ENCODE data around the gene BRPF3.
"Not testable (repeated sequence)": the region's sequence is repeated elsewhere in the genome, so short reads cannot be mapped to it uniquely, and the experiment has no call there.

The BRPF3 gene

DNA sequence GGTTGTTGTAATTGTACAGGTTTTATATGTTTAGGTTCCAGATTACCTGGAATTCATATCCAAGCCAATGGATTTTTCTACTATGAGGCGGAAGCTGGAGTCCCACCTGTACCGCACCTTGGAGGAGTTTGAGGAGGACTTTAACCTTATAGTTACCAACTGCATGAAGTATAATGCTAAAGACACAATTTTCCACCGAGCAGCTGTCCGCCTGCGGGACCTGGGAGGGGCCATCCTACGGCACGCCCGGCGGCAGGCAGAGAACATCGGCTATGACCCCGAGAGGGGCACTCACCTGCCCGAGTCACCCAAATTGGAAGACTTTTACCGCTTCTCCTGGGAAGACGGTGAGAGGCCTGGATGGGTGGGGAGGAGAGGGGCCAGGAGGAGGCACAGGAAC lies 13.6 kb downstream of the BRPF3 start:
- no peak for DNase-seq
- TF ChIP-seq POLR2A (IDR thresholded peaks at IDR 0.05; ENCODE audit: low read length) (no peak), GATA1 (IDR thresholded peaks at IDR 0.05; ENCODE audit: low read depth, low read length) (no peak)

- TF ChIP-seq GATA1 (IDR thresholded peaks at IDR 0.05; ENCODE audit: low read depth, low read length) (no peak), POLR2A (IDR thresholded peaks at IDR 0.05; ENCODE audit: low read length) (no peak)
These were observed 14.5 kb downstream of the BRPF3 start for GRCh38 chr6:36210886-36211595.

DNA sequence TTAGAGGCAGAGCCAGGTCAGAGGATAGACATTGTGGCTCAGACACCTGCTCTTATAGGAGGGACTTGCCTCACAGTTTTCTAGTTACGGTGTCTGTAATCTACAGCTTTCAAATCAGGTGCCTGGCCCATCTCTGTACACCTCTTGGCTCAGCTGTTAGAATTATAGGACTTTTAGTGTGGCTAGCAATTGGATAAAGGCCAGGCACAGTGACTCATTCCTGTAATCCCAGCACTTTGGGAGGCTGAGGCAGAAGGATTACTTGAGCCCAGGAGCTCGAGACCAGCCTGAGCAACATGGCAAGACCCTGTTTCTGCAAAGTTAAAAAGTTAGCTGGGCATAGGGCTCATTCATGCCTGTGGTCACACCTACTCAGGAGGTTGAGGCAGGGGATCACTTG lies 20.0 kb downstream of the BRPF3 start:
- DNase-seq = peak in 1 of 2 experiments; percentile 39
- TF ChIP-seq POLR2A (IDR thresholded peaks at IDR 0.05; ENCODE audit: low read length) (no peak), GATA1 (IDR thresholded peaks at IDR 0.05; ENCODE audit: low read depth, low read length) (no peak)

More at GRCh38 chr6:36210886-36211595, 14.5 kb downstream of the BRPF3 start:
- DNase-seq = no peak

GRCh38 chr6:36217188-36217587 lies 20.6 kb downstream of the BRPF3 start:
- DNase-seq = peak; percentile 38 to 76
- TF ChIP-seq POLR2A (IDR thresholded peaks at IDR 0.05; ENCODE audit: low read length) (no peak), GATA1 (IDR thresholded peaks at IDR 0.05; ENCODE audit: low read depth, low read length) (no peak)

DNA sequence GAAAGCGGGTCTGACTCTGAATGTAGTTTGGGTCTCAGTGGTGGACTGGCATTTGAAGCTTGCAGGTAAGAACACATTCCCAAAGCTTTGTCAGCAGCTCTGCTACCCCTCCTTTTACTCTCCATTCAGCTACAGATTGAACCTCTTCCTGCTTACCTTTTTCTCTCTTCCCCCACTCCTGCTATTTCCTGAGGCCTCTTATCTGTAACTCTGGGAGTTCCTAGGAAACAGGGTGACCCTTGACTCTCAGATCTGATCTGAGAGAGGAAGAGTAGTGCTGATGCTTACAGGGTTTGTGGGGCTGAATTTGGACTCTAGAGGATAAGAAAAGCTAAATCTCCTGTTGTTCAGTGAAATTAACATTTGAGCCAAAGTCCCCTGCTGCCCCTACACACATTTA lies 21.4 kb downstream of the BRPF3 start:
- no peak for DNase-seq
- no peak for TF ChIP-seq GATA1 (IDR thresholded peaks at IDR 0.05; ENCODE audit: low read depth, low read length)
- no peak for TF ChIP-seq POLR2A (IDR thresholded peaks at IDR 0.05; ENCODE audit: low read length)

DNA sequence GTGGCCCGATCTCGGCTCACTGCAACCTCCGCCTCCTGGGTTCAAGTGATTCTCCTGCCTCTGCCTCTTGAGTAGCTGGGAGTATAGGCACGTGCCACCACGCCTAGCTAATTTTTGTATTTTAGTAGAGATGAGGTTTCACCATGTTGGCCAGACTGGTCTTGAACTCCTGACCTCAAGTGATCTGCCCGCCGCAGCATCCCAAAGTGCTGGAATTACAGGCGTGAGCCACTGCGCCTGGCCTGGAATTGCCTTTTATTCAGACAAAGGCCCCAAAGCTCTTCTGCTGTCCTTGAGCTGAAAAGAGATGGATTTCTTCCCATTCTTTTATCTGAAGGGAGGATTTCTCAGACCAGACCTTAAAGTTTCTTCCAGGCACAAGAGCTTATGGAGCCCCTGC lies 22.0 kb downstream of the BRPF3 start:
- DNase-seq = not testable (repeated sequence)

DNA sequence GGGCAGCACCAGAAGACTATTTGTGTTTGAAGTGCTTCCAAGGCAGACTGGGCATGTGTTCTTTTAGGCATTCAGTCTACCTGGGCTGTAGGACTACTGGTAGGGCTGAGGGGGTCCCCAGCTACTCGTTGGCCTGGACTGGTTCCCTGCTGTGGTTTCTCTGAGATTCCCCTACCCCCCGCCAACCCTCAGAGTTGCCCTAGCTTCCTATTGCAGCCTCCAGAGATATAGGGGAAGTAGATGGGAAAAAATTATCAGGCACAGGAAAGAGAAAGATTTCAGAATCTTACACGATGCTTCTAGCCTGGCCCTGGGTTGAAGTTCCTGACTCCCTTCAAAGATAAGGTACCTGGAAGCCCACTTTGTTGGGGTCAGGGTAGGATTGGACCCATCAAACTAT lies 22.5 kb downstream of the BRPF3 start:
- TF ChIP-seq GATA1 (IDR thresholded peaks at IDR 0.05; ENCODE audit: low read depth, low read length) = no peak
- no peak for TF ChIP-seq POLR2A (IDR thresholded peaks at IDR 0.05; ENCODE audit: low read length)
- DNase-seq = no peak

DNA sequence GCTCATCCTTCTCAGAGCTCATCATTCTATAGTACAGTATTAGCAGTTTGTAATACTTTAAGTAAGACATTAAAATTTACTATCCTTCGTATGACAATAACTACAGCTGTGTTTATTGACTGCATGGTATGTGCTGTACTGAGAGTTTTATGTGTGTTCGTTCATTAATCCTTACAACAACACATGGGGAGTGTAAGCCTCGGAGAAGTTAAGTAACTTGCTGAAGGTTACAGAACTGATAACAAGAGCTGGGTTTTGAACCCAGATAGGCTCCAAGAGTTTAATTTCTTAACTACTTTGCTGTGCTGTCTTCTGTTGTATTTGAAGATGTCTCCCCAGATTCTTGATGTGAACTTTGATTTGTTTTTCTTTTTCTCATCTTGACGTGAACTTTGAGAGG lies 23.7 kb downstream of the BRPF3 start:
- TF ChIP-seq POLR2A (IDR thresholded peaks at IDR 0.05; ENCODE audit: low read length) (no peak), GATA1 (IDR thresholded peaks at IDR 0.05; ENCODE audit: low read depth, low read length) (no peak)
- no peak for DNase-seq

- no peak for DNase-seq
These were observed 25.1 kb downstream of the BRPF3 start for GRCh38 chr6:36221674-36222073.

GRCh38 chr6:36222924-36223323 lies 26.4 kb downstream of the BRPF3 start:
- no peak for DNase-seq
- TF ChIP-seq POLR2A (IDR thresholded peaks at IDR 0.05; ENCODE audit: low read length) (no peak), GATA1 (IDR thresholded peaks at IDR 0.05; ENCODE audit: low read depth, low read length) (no peak)

More at GRCh38 chr6:36221674-36222073, 25.1 kb downstream of the BRPF3 start:
- TF ChIP-seq POLR2A (IDR thresholded peaks at IDR 0.05; ENCODE audit: low read length) (no peak), GATA1 (IDR thresholded peaks at IDR 0.05; ENCODE audit: low read depth, low read length) (no peak)

DNA sequence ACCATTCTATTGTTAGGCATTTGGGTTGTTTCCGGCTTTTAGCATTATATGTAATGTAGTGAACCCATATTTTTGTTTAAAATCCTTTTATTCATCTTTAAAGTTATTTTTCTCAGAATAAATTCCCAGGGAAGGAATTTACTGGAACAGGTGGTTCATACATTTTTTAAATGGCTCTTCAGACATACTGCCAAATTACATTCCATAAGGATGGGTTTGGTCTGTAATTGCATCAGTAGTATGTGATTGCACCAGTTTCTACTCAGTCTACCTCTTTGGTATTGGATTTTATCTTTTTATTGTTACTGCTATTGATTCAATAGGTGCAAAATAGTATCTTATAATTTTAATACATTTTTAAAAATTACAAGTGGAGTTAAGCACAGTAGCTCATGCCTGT lies 27.2 kb downstream of the BRPF3 start:
- TF ChIP-seq GATA1 (IDR thresholded peaks at IDR 0.05; ENCODE audit: low read depth, low read length) = no peak
- TF ChIP-seq POLR2A (IDR thresholded peaks at IDR 0.05; ENCODE audit: low read length) = no peak
- no peak for DNase-seq

DNA sequence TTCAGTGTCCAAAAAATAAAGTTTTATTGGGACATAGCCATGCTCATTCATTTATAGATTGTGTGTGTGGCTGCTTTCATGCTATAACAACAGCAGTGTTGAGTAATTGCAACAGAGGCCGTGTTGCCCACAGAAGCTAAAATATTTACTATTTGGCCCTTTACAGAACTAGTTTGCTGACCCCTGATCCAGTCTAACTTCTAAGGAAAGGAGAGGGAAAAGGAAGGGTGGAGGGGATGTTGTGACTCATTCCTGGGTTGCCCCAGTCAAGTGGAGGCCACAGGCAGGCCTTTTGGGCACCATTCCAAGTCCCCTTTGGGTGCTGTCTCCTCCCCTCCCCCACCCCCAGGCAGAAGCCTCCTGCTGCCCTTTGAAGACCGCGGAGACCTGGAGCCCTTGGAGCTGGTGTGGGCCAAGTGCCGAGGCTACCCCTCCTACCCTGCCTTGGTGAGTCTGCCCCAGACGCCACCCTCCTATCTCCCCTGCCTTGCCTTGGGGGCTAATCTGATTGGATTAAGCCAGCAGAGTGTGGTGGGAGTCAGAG lies 28.4 kb downstream of the BRPF3 start:
- TF ChIP-seq POLR2A (IDR thresholded peaks at IDR 0.05; ENCODE audit: low read length) (no peak), GATA1 (IDR thresholded peaks at IDR 0.05; ENCODE audit: low read depth, low read length) (no peak)
- DNase-seq = peak; percentile 74 to 83

GRCh38 chr6:36226438-36227047 lies 30.0 kb downstream of the BRPF3 start:
- peak; percentile 44 to 76 for DNase-seq
- TF ChIP-seq POLR2A (IDR thresholded peaks at IDR 0.05; ENCODE audit: low read length) = no peak

GRCh38 chr6:36227379-36228228 lies 31.1 kb downstream of the BRPF3 start:
- TF ChIP-seq POLR2A (IDR thresholded peaks at IDR 0.05; ENCODE audit: low read length) (no peak), GATA1 (IDR thresholded peaks at IDR 0.05; ENCODE audit: low read depth, low read length) (no peak)
- DNase-seq = peak; percentile 13 to 15
